K562 (cell line): Measurements from ENCODE around the gene OLIG2. TPM values are rescaled to one million over a fixed set of nuclear protein-coding genes. Genes with fewer than 3 reads are reported as not detected.

Source experiments
- ATAC-seq: fragments of 200-7000 bp; cut with Tn5 transposase; 3 replicates; pipeline ENCODE4 v1.9.1; 2020; ENCODE audit warnings: moderate library complexity
- BruUV-seq: library from RNA; stranded (reverse); fragments of 400-500 nt; replicated peaks from 2 replicates; lab custom pipeline; 2021; lab: Mats Ljungman, UMichigan
- CTCF ChIA-PET: fragments of 300-600 bp; formaldehyde crosslinking; extraction: SDS; loops from one replicate; lab custom pipeline; 2021; ENCODE audit warnings: low intra/inter-chr PET ratio; lab: Yijun Ruan, JAX
- POLR2A ChIA-PET: fragments of 300-600, 350-650 bp; sonication (Branson Sonifier 250); formaldehyde crosslinking; extraction: SDS; loops from one replicate; lab custom pipeline; 2021; ENCODE audit warnings: antibody characterized with exemption, inconsistent platforms; lab: Yijun Ruan, JAX
- DNase-seq, 4 experiments: peaks; one replicate each; pipeline versions ENCODE4 v3.0.0 to v3.0.0-alpha.2; 2011 to 2018; ENCODE audit warnings: low spot score in 3 of 4, mixed read lengths in 3 of 4; ENCODE audit errors: extremely low read depth in 1 of 4
- FAIRE-seq: peaks from 2 replicates; lab custom pipeline; 2011; peaks lifted over from hg19 to GRCh38; lab: Jason Lieb, UNC
- H2AFZ ChIP-seq: 2 replicates; pipeline ENCODE4 v1.6.0; 2011; ENCODE audit warnings: low read depth, low read length, control low read depth, inconsistent platforms
- H3K27ac ChIP-seq: fragments of 200-600 bp; 3 replicates; pipeline ENCODE4 v1.8.0; 2011; ENCODE audit warnings: low read depth, mild to moderate bottlenecking, control low read depth, inconsistent platforms, low read length, moderate library complexity, mixed read lengths; ENCODE audit errors: extremely low read depth
- H3K27me3 ChIP-seq, 2 experiments: fragments of 300-600 bp in 1 of 2; 2 replicates in 1 of 2; 3 replicates in 1 of 2; pipeline versions ENCODE4 v1.6.0 to v1.8.0; 2011; ENCODE audit warnings: inconsistent platforms in 2 of 2, low read length in 2 of 2, mild to moderate bottlenecking in 1 of 2, mixed read lengths in 1 of 2, moderate library complexity in 1 of 2; ENCODE audit not compliant: control insufficient read depth in 2 of 2, insufficient read depth in 2 of 2
- H3K36me3 ChIP-seq: fragments of 300-600 bp; 3 replicates; pipeline ENCODE4 v1.8.0; 2011; ENCODE audit warnings: mild to moderate bottlenecking, low read length, inconsistent platforms; ENCODE audit not compliant: control insufficient read depth, insufficient read depth
- H3K4me1 ChIP-seq, 2 experiments: fragments of 200-600 bp in 1 of 2; replicated peaks in 1 of 2; 2 replicates in 1 of 2; 3 replicates in 1 of 2; pipeline versions ENCODE4 v1.5.1 to v1.8.0; 2011; ENCODE audit warnings: inconsistent platforms in 2 of 2, low read length in 2 of 2, mild to moderate bottlenecking in 1 of 2, mixed read lengths in 1 of 2, moderate library complexity in 1 of 2; ENCODE audit not compliant: control insufficient read depth in 2 of 2, insufficient read depth in 2 of 2
- H3K4me2 ChIP-seq: 2 replicates; pipeline ENCODE4 v1.6.1; 2011; ENCODE audit warnings: low read length, control low read depth, inconsistent platforms, mixed read lengths; ENCODE audit not compliant: insufficient read depth
- H3K4me3 ChIP-seq: fragments of 200-600 bp; sonication (generic), shearing (Covaris generic); 2 replicates; pipeline ENCODE4 v1.5.1; 2016; ENCODE audit warnings: control low read depth, inconsistent platforms
- H3K79me2 ChIP-seq: fragments of 200-600 bp; 3 replicates; pipeline ENCODE4 v1.8.0; 2011; ENCODE audit warnings: low read length, inconsistent platforms; ENCODE audit not compliant: control insufficient read depth, insufficient read depth
- H3K9ac ChIP-seq, 2 experiments: 2 replicates each; pipeline versions ENCODE4 v1.6.0 to v1.6.1; 2011; ENCODE audit warnings: low read depth in 2 of 2, low read length in 2 of 2, control low read depth in 1 of 2, inconsistent platforms in 1 of 2, mild to moderate bottlenecking in 1 of 2, mixed read lengths in 1 of 2; ENCODE audit not compliant: insufficient read depth in 1 of 2
- H3K9me1 ChIP-seq: one replicate; pipeline ENCODE4 v1.6.0; 2011; ENCODE audit warnings: inconsistent platforms, mild to moderate bottlenecking, low read length, moderate library complexity; ENCODE audit not compliant: control insufficient read depth, insufficient read depth
- H3K9me3 ChIP-seq: replicated peaks from 2 replicates; pipeline ENCODE4 v1.5.1; 2011; ENCODE audit warnings: low read depth, low read length, inconsistent platforms; ENCODE audit not compliant: control insufficient read depth, insufficient read depth
- H4K20me1 ChIP-seq: replicated peaks from 2 replicates; pipeline ENCODE4 v1.6.1; 2011; ENCODE audit warnings: low read length, inconsistent platforms, mixed read lengths; ENCODE audit not compliant: control insufficient read depth, insufficient read depth
- NCOA4 ChIP-seq: fragments of 450-650 bp; IDR thresholded peaks from 2 replicates; pipeline ENCODE4 v1.6.1; 2018; ENCODE audit warnings: mild to moderate bottlenecking; ENCODE audit not compliant: partially characterized antibody
- SMAD3 ChIP-seq: fragments of 450-650 bp; formaldehyde crosslinking; conservative IDR thresholded peaks from 2 replicates; pipeline ENCODE4 v1.4.0; 2020; ENCODE audit warnings: mild to moderate bottlenecking
- SP1 ChIP-seq: sonication (generic); formaldehyde crosslinking; IDR thresholded peaks from 2 replicates; pipeline ENCODE4 v1.8.1; 2022; ENCODE audit warnings: mild to moderate bottlenecking, missing genetic modification reagents
- STAT5B ChIP-seq: fragments of 250-450 bp; sonication (Bioruptor Pico); IDR thresholded peaks from 2 replicates; pipeline ENCODE4 v1.8.0; 2021; ENCODE audit warnings: mild to moderate bottlenecking, inconsistent platforms
- TAL1 ChIP-seq: fragments of 450-650 bp; IDR thresholded peaks from 2 replicates; pipeline ENCODE4 v1.6.1; 2016; ENCODE audit warnings: mild to moderate bottlenecking
- TRIM24 ChIP-seq, 2 experiments: fragments of 450-650 bp; IDR thresholded peaks; 2 replicates each; pipeline ENCODE4 v1.6.1; 2016
- ZNF232 ChIP-seq: sonication (generic); formaldehyde crosslinking; IDR thresholded peaks from 2 replicates; pipeline ENCODE4 v1.8.0; 2022; ENCODE audit warnings: mild to moderate bottlenecking, missing genetic modification reagents
- ZNF311 ChIP-seq: fragments of 250-450 bp; sonication (Bioruptor Pico); IDR thresholded peaks from 2 replicates; pipeline ENCODE4 v1.4.0; 2020; ENCODE audit warnings: mild to moderate bottlenecking, moderate library complexity
- ZNF830 ChIP-seq: fragments of 250-450 bp; sonication (Bioruptor Pico); IDR thresholded peaks from 2 replicates; pipeline ENCODE4 v1.5.0; 2021; ENCODE audit warnings: mild to moderate bottlenecking
- WGBS: fragments of 100-300 bp; shearing (Covaris generic); methylation state at CpG from one replicate; pipeline ENCODE4 v1.1.6; 2016; ENCODE audit warnings: low coverage, mixed read lengths; ENCODE audit not compliant: insufficient coverage; ENCODE audit errors: missing lambda C conversion rate; 5-methylcytosine and 5-hydroxymethylcytosine counted together
- in situ Hi-C: fragments of 300-500 bp; cut with MboI; formaldehyde crosslinking; loops from 4 replicates; pipeline ENCODE4 v1.15.0; 2018; ENCODE audit warnings: inconsistent platforms, mixed read lengths
- intact Hi-C: fragments of 100-400 bp; cut with micrococcal nuclease; formaldehyde crosslinking; loops from 2 replicates; pipeline ENCODE4 v1.14.2; 2022
- polyA plus RNA-seq, 8 experiments: library from polyadenylated mRNA; depleted of rRNA in 4 of 8; stranded (reverse) in 5 of 8; unstranded in 3 of 8; fragments of >200 nt; fragmentation: Nextera tagmentation in 2 of 8; fragmentation: Illumina TruSeq in 1 of 8; extraction: Ambion mirVana in 2 of 8; extraction: Trizol in 1 of 8; gene quantifications; 2 replicates each; pipeline versions ENCODE4 v1.2.1 to v1.2.3, GENCODE V29; 2011 to 2014; ENCODE audit warnings: inconsistent platforms in 1 of 8, missing spikeins in 1 of 8
- total RNA-seq, 7 experiments: library from RNA; depleted of rRNA in 6 of 7; stranded (reverse); fragments of >200 nt in 6 of 7; fragmentation: Illumina TruSeq in 2 of 7; extraction: Trizol in 2 of 7; gene quantifications; 2 replicates each; pipeline versions ENCODE4 v1.2.1 to v1.2.3, GENCODE V29; 2011 to 2021; ENCODE audit warnings: low replicate concordance in 1 of 7

The OLIG2 gene
- total and polyA plus RNA-seq, 9 of the 15 experiments (the other 6 are each of a cell fraction or from before 2014, with no cell fraction given) = not detected

DNA sequence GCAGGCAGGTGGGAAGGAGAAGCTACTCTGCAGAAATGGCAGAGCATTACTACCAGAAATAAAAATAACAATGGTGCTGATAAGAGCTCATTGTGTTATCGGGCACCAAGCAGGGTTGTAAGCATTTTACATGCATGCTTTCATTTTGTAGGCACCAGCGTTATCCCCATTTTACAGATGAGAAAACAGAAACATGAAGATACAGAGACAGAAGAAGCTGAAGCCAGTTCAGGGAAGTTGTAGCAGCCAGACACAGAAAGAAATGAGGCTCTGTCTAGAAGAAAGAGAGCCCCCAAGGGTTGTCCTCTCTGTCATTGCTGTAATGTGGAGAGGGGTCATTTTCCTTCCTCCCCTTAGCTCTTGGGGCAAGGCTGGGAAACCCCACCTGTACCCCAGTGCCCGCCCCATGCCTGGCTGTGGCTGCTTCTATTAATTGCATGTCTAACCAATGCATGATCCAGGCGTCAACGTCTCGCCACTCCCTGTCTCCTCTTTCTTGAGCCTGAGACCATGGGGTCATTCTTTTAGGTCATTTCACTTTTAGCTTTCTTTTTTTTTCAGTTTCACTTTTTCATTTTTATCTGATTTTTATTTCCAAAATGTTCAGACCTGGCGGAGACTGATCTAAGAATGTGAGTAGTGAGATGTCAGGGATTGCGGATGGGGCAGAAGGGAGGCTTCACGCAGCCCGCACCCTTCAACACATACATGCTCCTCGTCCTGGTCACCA lies 51.0 kb downstream of the OLIG2 start:
- in situ Hi-C loops (no loop called here), intact Hi-C loops (no loop called here)
- no TSS peak for BruUV-seq
- H3K79me2 ChIP-seq = no peaks in the 10 kb centered on the region
- POLR2A ChIA-PET = no interaction called here
- no peak for DNase-seq
- ATAC-seq = no peak
- peaks cover 7% of the 10 kb centered on the region; the same call in 1 of the 2 replicates for H4K20me1 ChIP-seq
- TF ChIP-seq SMAD3 (CRISPR knock-in tag) = no peak
- TF ChIP-seq ZNF232 (CRISPR knock-in tag) = no peak
- no peak for TF ChIP-seq SP1 (CRISPR knock-in tag)
- no peak for TF ChIP-seq TAL1
- no peak for TF ChIP-seq ZNF311 (CRISPR knock-in tag)
- no peak for TF ChIP-seq TRIM24 (IDR thresholded peaks at IDR 0.05)
- TF ChIP-seq STAT5B = no peak
- no peak for TF ChIP-seq NCOA4
- no peak for TF ChIP-seq ZNF830 (CRISPR knock-in tag)
- CTCF ChIA-PET = no interaction called here
- peaks cover 30% of the 10 kb centered on the region in 2 experiments for H3K27me3 ChIP-seq
- no peak overlapping the region for H3K4me2 ChIP-seq
- no peak for FAIRE-seq
- 12% methylated on average over 11 of the region's 11 CpGs for WGBS
- no peaks in the 10 kb centered on the region for H3K9me3 ChIP-seq
- no peak overlapping the region for H3K27ac ChIP-seq
- no peak overlapping the region for H2AFZ ChIP-seq
- no peaks in the 10 kb centered on the region for H3K9me1 ChIP-seq
- H3K9ac ChIP-seq = no peak overlapping the region
- H3K4me3 ChIP-seq = no peak overlapping the region
- H3K4me1 ChIP-seq = peaks cover 3 to 9% of the 10 kb centered on the region in 2 experiments; a peak in 4 of 5 replicates
- no peaks in the 10 kb centered on the region for H3K36me3 ChIP-seq

Other genes starting within 250 kb of the OLIG2 start
- not detected in 2 replicates for gene OLIG1, start 44.2 kb downstream of the OLIG2 start, total RNA-seq (2014; rRNA removed)
- gene OLIG1, start 44.2 kb downstream of the OLIG2 start, total RNA-seq (2014; rRNA removed; fragmentation: Illumina TruSeq; extraction: Trizol) = not detected in 2 replicates
- not detected in 2 replicates for gene OLIG1, start 44.2 kb downstream of the OLIG2 start, total RNA-seq (2015; rRNA removed; fragmentation: Illumina TruSeq; extraction: Trizol)
- not detected in 2 replicates for gene OLIG1, start 44.2 kb downstream of the OLIG2 start, total RNA-seq (2021)
- not detected in 2 replicates for gene OLIG1, start 44.2 kb downstream of the OLIG2 start, polyA plus RNA-seq (2011; rRNA removed)
- gene OLIG1, start 44.2 kb downstream of the OLIG2 start, polyA plus RNA-seq (2014; fragmentation: Illumina TruSeq; extraction: Trizol) = not detected in 2 replicates
- gene OLIG1, start 44.2 kb downstream of the OLIG2 start, polyA plus RNA-seq (2014; fragmentation: Nextera tagmentation; extraction: Ambion mirVana) = not detected
- gene OLIG1, start 44.2 kb downstream of the OLIG2 start, polyA plus RNA-seq (2014; rRNA removed) = not detected in 2 replicates
- gene IFNAR2, start 204.0 kb downstream of the OLIG2 start, total RNA-seq (2014; rRNA removed) = 1.7 and 2.7 TPM in 2 replicates
- 8.4 and 9.8 TPM in 2 replicates for gene IFNAR2, start 204.0 kb downstream of the OLIG2 start, total RNA-seq (2014; rRNA removed; fragmentation: Illumina TruSeq; extraction: Trizol)
- gene IFNAR2, start 204.0 kb downstream of the OLIG2 start, total RNA-seq (2015; rRNA removed; fragmentation: Illumina TruSeq; extraction: Trizol) = 4.2 and 5.6 TPM in 2 replicates
- 16.3 and 19.1 TPM in 2 replicates for gene IFNAR2, start 204.0 kb downstream of the OLIG2 start, total RNA-seq (2021)
- gene IFNAR2, start 204.0 kb downstream of the OLIG2 start, polyA plus RNA-seq (2011; rRNA removed) = 48.3 and 58.0 TPM in 2 replicates
- gene IFNAR2, start 204.0 kb downstream of the OLIG2 start, polyA plus RNA-seq (2014; fragmentation: Illumina TruSeq; extraction: Trizol) = 26.1 and 31.9 TPM in 2 replicates
- gene IFNAR2, start 204.0 kb downstream of the OLIG2 start, polyA plus RNA-seq (2014; fragmentation: Nextera tagmentation; extraction: Ambion mirVana) = 1 to 10 TPM; 3.1 to 6.1 TPM
- 19.3 and 23.5 TPM in 2 replicates for gene IFNAR2, start 204.0 kb downstream of the OLIG2 start, polyA plus RNA-seq (2014; rRNA removed)
- gene IL10RB, start 240.4 kb downstream of the OLIG2 start, total RNA-seq (2014; rRNA removed) = 25.3 and 31.2 TPM in 2 replicates
- gene IL10RB, start 240.4 kb downstream of the OLIG2 start, total RNA-seq (2014; rRNA removed; fragmentation: Illumina TruSeq; extraction: Trizol) = 21.3 and 23.0 TPM in 2 replicates
- gene IL10RB, start 240.4 kb downstream of the OLIG2 start, total RNA-seq (2015; rRNA removed; fragmentation: Illumina TruSeq; extraction: Trizol) = 25.1 and 25.3 TPM in 2 replicates
- 17.5 TPM in 2 replicates for gene IL10RB, start 240.4 kb downstream of the OLIG2 start, total RNA-seq (2021)
- gene IL10RB, start 240.4 kb downstream of the OLIG2 start, polyA plus RNA-seq (2011; rRNA removed) = 29.9 and 33.1 TPM in 2 replicates
- 29.6 and 33.8 TPM in 2 replicates for gene IL10RB, start 240.4 kb downstream of the OLIG2 start, polyA plus RNA-seq (2014; fragmentation: Illumina TruSeq; extraction: Trizol)
- 10 to 100 TPM; 10.9 to 14.7 TPM for gene IL10RB, start 240.4 kb downstream of the OLIG2 start, polyA plus RNA-seq (2014; fragmentation: Nextera tagmentation; extraction: Ambion mirVana)
- 19.3 and 22.1 TPM in 2 replicates for gene IL10RB, start 240.4 kb downstream of the OLIG2 start, polyA plus RNA-seq (2014; rRNA removed)